ENCODE measurements around the gene TLR7. TPM values are rescaled to one million over a fixed set of nuclear protein-coding genes. Genes with fewer than 3 reads are reported as not detected.

Gene TLR7
- polyA plus RNA-seq, 10 donors: 0.60 to 1.4 (median 1.2) TPM

DNA sequence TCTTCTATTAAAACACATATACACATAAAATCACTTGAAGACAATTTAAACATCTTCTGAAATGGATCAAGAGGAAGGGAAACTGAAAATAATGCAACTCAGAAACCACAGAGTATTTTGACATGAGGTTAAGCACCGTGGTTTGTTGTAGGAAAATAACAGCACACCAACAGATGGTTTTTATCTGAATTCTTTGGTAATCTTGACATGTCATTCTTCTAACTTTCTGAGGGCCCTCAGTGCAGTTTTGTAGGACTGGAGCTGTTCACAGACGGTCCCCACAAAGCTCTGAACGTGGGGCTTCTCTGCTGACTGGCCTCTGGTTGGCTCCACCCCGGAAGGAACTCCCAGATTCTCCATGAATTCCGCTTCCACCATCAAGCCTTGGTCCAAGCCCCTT is 23.6 kb downstream of the TLR7 start:
- no peak for DNase-seq

- no peak for DNase-seq
Observed at GRCh38 chrX:12891171-12891570, 24.3 kb downstream of the TLR7 start.

- DNase-seq: no peak
Observed at GRCh38 chrX:12891915-12892506, 25.1 kb downstream of the TLR7 start.

- no peak for DNase-seq
Observed at GRCh38 chrX:12892716-12893115, 25.8 kb downstream of the TLR7 start.

DNA sequence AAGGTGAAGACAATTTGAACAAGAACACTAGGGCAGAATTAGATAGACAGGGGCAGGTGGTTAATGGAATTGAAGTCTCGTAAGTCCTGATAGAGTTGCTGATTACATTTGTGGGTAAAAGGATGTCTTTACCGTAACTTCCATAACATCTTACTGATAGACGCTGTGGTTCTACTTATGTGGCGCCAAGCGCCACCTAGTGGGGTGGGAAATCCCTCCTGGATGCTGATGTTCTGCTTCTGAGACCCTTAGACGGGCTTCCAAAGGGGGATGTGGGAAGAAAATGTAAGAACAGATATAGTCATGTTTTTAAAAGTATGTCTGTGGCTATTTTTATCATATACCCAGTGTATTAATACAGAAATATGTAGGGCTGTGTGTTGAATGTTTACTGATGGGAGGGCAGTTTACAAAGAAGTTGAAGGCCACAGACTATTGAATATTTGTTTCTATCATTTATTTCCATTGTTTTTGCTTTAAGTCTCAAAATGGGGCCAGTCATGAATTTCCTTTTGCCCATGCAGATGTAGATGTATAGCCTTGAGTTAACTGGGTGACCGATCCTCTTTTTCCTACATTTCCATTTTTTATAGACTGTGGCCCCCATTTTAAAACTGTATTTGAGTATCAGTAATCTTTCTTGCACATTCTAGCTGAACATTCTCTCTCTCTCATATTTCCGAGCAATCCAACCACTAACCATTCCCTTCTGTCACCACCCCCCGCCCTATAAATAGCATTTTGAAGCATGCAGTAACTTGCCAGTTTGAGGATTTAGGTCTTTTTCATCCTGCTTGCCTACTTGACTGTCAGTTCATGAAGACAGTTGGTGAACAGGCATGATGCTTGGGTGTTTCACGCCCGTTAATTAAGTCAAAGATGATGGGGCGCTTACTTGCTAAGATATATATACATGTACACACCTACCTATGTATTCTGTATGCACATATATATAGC is 27.5 kb downstream of the TLR7 start:
- peak in 2 of 3 donors; percentile 18 to 28 for DNase-seq

- no peak for DNase-seq
Observed at GRCh38 chrX:12895866-12896265, 29.0 kb downstream of the TLR7 start.

GRCh38 chrX:12896935-12897334 is 30.1 kb downstream of the TLR7 start:
- DNase-seq: no peak

DNA sequence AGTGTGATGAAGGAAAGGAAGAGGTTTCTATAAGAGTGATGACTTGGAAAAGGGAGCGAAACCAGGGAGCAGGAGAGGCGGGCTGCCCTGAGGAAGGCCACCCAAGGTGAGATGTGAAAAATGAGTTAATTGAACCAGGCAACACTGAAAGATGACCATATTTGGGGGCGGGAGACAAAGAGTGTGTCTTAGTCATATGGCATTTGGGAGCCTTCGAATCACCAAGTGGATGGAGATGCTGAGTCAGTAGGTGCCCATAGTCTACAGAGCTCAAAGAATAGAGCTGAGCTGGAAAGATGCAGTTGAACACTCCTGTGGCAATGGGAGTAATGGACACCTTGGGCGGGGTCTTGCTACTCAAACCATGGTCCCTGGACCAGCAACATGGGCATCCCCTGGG is 31.2 kb downstream of the TLR7 start:
- DNase-seq: no peak

- DNase-seq: no peak
Observed at GRCh38 chrX:12899506-12899905, 32.6 kb downstream of the TLR7 start.

GRCh38 chrX:12901486-12901885 is 34.6 kb downstream of the TLR7 start:
- DNase-seq: peak; percentile 18 to 54 (median 46)

DNA sequence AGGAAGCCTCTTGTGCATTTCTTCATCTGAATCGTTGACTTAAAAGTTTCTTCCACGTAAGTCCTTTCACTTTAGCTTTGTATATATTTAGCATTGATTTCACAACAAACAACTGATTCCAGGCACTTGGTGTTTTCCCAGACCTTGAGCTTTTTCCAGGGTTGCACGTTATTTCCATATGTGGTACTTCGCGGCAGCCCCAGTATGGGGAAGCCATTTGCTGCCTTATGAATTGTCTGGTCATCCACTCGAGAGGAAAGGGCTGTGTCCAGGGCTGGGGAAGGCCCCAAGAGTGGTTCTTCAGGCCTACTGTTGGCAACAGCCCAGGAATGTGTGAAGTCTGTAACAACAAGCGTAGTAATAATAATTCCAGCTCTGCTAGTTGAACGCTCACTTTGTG is 36.8 kb downstream of the TLR7 start:
- peak in 2 of 3 donors; percentile 35 to 50 for DNase-seq

DNA sequence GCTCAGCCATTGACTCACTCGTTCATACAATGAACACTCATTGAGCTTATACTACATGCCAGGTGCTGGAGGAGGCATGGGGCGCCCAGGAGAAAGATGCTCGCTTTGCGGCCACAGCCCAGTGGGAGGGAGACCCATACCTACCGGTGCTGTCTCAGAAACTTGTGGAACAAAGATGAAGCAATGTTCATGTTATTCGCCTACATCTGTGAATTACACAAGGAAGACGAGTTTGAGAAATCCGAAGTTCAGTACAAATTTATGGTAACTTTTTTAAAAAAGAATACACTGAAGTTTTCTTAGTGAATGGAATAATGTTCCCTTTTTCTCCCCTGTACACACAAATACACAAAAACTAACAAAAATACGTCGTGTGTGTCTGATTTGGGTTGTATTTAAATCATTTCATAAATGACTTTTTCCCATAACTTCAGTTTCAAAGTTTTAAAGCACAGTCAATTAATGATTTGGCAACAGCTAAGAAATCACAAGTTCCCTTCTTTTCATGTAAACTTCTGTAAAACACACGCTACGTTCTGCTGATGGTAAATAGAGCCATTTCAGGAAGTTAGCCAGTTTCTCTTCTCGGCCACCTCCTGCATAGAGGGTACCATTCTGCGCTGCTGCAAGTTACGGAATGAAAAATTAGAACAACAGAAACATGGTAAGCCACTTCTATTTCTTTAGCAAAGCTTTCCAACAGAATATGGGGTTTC is 39.3 kb downstream of the TLR7 start, which contains the start of gene TLR8:
Gene TLR8 (plus strand): TSS at position 575 of the 716 bp plus-strand sequence. CDS start 87 bp downstream, at position 662.
- DNase-seq: no peak

- no peak for DNase-seq
Observed at GRCh38 chrX:12910423-12911121, 43.7 kb downstream of the TLR7 start.

- DNase-seq: no peak
Observed at GRCh38 chrX:12911122-12911470, 44.2 kb downstream of the TLR7 start.

- DNase-seq: no peak
Observed at GRCh38 chrX:12912791-12913482, 46.1 kb downstream of the TLR7 start.

- no peak for DNase-seq
Observed at GRCh38 chrX:12917753-12918152, 50.9 kb downstream of the TLR7 start.

DNA sequence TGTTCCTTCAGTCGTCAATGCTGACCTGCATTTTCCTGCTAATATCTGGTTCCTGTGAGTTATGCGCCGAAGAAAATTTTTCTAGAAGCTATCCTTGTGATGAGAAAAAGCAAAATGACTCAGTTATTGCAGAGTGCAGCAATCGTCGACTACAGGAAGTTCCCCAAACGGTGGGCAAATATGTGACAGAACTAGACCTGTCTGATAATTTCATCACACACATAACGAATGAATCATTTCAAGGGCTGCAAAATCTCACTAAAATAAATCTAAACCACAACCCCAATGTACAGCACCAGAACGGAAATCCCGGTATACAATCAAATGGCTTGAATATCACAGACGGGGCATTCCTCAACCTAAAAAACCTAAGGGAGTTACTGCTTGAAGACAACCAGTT is 52.2 kb downstream of the TLR7 start:
- DNase-seq: no peak

DNA sequence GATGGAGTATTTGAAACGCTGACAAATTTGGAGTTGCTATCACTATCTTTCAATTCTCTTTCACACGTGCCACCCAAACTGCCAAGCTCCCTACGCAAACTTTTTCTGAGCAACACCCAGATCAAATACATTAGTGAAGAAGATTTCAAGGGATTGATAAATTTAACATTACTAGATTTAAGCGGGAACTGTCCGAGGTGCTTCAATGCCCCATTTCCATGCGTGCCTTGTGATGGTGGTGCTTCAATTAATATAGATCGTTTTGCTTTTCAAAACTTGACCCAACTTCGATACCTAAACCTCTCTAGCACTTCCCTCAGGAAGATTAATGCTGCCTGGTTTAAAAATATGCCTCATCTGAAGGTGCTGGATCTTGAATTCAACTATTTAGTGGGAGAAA is 52.7 kb downstream of the TLR7 start:
- no peak for DNase-seq

GRCh38 chrX:12920990-12921389 is 54.1 kb downstream of the TLR7 start:
- no peak for DNase-seq

GRCh38 chrX:12921886-12922598 is 55.2 kb downstream of the TLR7 start:
- DNase-seq: no peak

GRCh38 chrX:12922599-12922919 is 55.7 kb downstream of the TLR7 start:
- DNase-seq: no peak

Data from muscle of back (tissue), 11 donors.